Measurements from ENCODE around the gene GPR21. TPM values are rescaled to one million over a fixed set of nuclear protein-coding genes. Genes with fewer than 3 reads are reported as not detected.

Gene GPR21
- total and polyA plus RNA-seq, 8 donors: 7.0 TPM; not detected in 7

GRCh38 chr9:123067136-123067535 lies 33.7 kb downstream of the GPR21 start:
- intact Hi-C loops (cut with DNase I; ENCODE audit: low total_unique reads): no loop called here
- H3K36me3 ChIP-seq: peaks cover 16 to 68% (median 60%) of the 10 kb centered on the region in 4 donors
- no peaks in the 10 kb centered on the region for H3K27me3 ChIP-seq
- H3K27ac ChIP-seq: no peak overlapping the region
- no peaks in the 10 kb centered on the region for H3K9me3 ChIP-seq
- WGBS, 5 donors: 66 to 97% (median 83%) methylated on average over 1 of the region's 1 CpG
- DNase-seq: no peak
- H3K4me1 ChIP-seq: peaks cover 0 to 38% (median 9%) of the 10 kb centered on the region in 4 donors
- no peak overlapping the region for H3K4me3 ChIP-seq
- no peak for TF ChIP-seq EP300 (IDR thresholded peaks at IDR 0.05)

GRCh38 chr9:123069010-123069481 lies 35.6 kb downstream of the GPR21 start:
- Histone ChIP-seq H3K4me3 (no peak overlapping the region), H3K27me3 (no peaks in the 10 kb centered on the region), H3K36me3 (peaks cover 16 to 82% (median 76%) of the 10 kb centered on the region in 4 donors), H3K9me3 (no peaks in the 10 kb centered on the region), H3K4me1 (peaks cover 0 to 31% (median 9%) of the 10 kb centered on the region in 4 donors), H3K27ac (peak overlapping the region in 1 of 5 donors; percentile 49)
- TF ChIP-seq POLR2A (IDR thresholded peaks at IDR 0.05) (no peak), CTCF (IDR thresholded peaks at IDR 0.05) (no peak), EP300 (IDR thresholded peaks at IDR 0.05) (no peak), POLR2AphosphoS5 (IDR thresholded peaks at IDR 0.05) (peak in 1 of 3 donors; percentile 44)
- 70 to 88% (median 81%) methylated on average over 3 of the region's 3 CpGs for WGBS, 5 donors
- intact Hi-C loops (cut with DNase I; ENCODE audit: low total_unique reads): no loop called here
- peak in 1 of 2 donors; percentile 27 for DNase-seq

- Histone ChIP-seq H3K4me1 (peaks cover 0 to 23% (median 10%) of the 10 kb centered on the region in 4 donors), H3K27me3 (no peaks in the 10 kb centered on the region), H3K9me3 (no peaks in the 10 kb centered on the region), H3K4me3 (no peak overlapping the region), H3K27ac (peak overlapping the region in 1 of 5 donors; percentile 49), H3K36me3 (peaks cover 16 to 86% (median 75%) of the 10 kb centered on the region in 4 donors)
- no peak for TF ChIP-seq EP300 (IDR thresholded peaks at IDR 0.05)
- no peak for TF ChIP-seq POLR2AphosphoS5 (IDR thresholded peaks at IDR 0.05)
- TF ChIP-seq CTCF (IDR thresholded peaks at IDR 0.05): no peak
- TF ChIP-seq POLR2A (IDR thresholded peaks at IDR 0.05): no peak
- no peak for DNase-seq
- intact Hi-C loops (cut with DNase I; ENCODE audit: low total_unique reads): no loop called here
Measured at GRCh38 chr9:123070198-123070597, 36.7 kb downstream of the GPR21 start.

- no peaks in the 10 kb centered on the region for H3K27me3 ChIP-seq
- intact Hi-C loops (cut with DNase I; ENCODE audit: low total_unique reads): no loop called here
- H3K4me3 ChIP-seq: no peak overlapping the region
- WGBS, 5 donors: 91 to 100% (median 95%) methylated on average over 2 of the region's 2 CpGs
- no peak for DNase-seq
- H3K36me3 ChIP-seq: peaks cover 12 to 82% (median 71%) of the 10 kb centered on the region in 4 donors
- no peaks in the 10 kb centered on the region for H3K9me3 ChIP-seq
- peaks cover 0 to 21% (median 9%) of the 10 kb centered on the region in 4 donors for H3K4me1 ChIP-seq
- TF ChIP-seq EP300 (IDR thresholded peaks at IDR 0.05): no peak
- TF ChIP-seq POLR2A (IDR thresholded peaks at IDR 0.05): no peak
- TF ChIP-seq POLR2AphosphoS5 (IDR thresholded peaks at IDR 0.05): no peak
- no peak for TF ChIP-seq CTCF (IDR thresholded peaks at IDR 0.05)
- peak overlapping the region in 1 of 5 donors; percentile 63 for H3K27ac ChIP-seq
Measured at GRCh38 chr9:123072407-123072995, 39.0 kb downstream of the GPR21 start.

GRCh38 chr9:123073441-123073840 lies 40.0 kb downstream of the GPR21 start:
- Histone ChIP-seq H3K27me3 (no peaks in the 10 kb centered on the region), H3K4me3 (no peak overlapping the region), H3K4me1 (peaks cover 0 to 21% (median 7%) of the 10 kb centered on the region in 4 donors), H3K36me3 (peaks cover 12 to 83% (median 73%) of the 10 kb centered on the region in 4 donors), H3K27ac (peak overlapping the region in 4 of 5 donors; percentile 11 to 63 (median 39)), H3K9me3 (no peaks in the 10 kb centered on the region)
- intact Hi-C loops (cut with DNase I; ENCODE audit: low total_unique reads): no loop called here
- TF ChIP-seq POLR2AphosphoS5 (IDR thresholded peaks at IDR 0.05): no peak
- TF ChIP-seq CTCF (IDR thresholded peaks at IDR 0.05): no peak
- TF ChIP-seq POLR2A (IDR thresholded peaks at IDR 0.05): no peak
- TF ChIP-seq EP300 (IDR thresholded peaks at IDR 0.05): no peak
- no peak for DNase-seq
- WGBS, 5 donors: 67 to 75% (median 69%) methylated on average over 5 of the region's 5 CpGs

All from stomach (tissue), 9 donors.